ENCODE results near the gene DHDH.

DHDH gene

DNA sequence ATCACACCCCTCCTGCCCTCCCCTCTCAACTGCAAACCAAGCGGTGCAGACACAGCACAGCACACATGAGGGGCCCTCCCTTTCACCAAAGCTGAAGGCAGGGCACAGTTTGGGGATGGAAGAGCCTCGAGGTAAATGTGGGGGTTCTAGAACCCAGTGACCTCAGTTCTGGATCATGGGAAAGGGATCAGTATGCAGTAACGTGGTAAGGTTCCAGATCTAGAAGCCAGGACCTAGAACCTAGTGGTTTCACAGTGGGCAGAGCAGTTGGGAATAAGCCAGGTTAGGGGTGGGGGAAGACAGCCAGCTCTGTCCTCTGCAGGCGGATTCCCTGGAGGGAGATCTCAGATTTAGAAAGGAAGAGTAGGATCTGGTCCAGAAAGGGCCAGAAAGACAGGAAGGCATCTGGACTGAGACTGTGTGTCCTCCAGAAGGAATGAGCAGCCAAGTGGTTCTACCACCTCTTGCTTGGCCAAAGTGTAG is 34.7 kb downstream of the DHDH start:
- no peak for TF ChIP-seq CTCF (IDR thresholded peaks at IDR 0.05)
- Histone ChIP-seq H3K9me3 (no peaks in the 10 kb centered on the region), H3K27ac (peak overlapping the region; percentile 88 to 97), H3K4me1 (peaks cover 0 to 54% (median 44%) of the 10 kb centered on the region in 4 donors), H3K4me3 (no peak overlapping the region), H3K27me3 (no peaks in the 10 kb centered on the region), H3K36me3 (peaks cover 48 to 66% (median 48%) of the 10 kb centered on the region in 3 donors)
- no peak for DNase-seq
- intact Hi-C loops (cut with DNase I; ENCODE audit: low total_unique reads) = loop anchor here (10.0 kb wide), 1 partner anchor 93 kb away; the partner anchor contains the start of gene PPP1R15A

DNA sequence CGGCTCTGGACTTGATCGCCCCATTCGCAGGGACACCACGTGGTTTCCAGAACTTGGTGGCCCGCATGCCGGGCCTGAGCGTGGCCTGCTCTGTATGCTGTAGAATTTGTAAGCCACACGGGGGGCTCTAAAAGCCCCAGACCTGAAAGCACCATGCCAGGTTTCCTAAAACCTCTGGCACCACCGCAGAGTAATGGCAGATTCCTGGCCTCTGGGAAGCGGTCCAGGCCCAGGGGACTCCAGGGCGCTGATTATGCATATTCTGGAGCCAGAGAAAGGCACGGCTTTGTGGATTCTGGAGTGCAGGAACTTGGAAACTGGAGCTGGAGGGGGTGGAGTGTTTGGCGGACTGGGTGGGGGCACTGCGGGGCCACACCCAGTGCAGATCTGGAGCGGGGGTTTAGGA is 35.3 kb downstream of the DHDH start:
- Histone ChIP-seq H3K36me3 (peaks cover 54 to 72% (median 54%) of the 10 kb centered on the region in 3 donors), H3K4me1 (peaks cover 0 to 48% (median 38%) of the 10 kb centered on the region in 4 donors), H3K27me3 (no peaks in the 10 kb centered on the region), H3K27ac (peak overlapping the region in 1 of 2 donors; percentile 88), H3K4me3 (no peak overlapping the region), H3K9me3 (no peaks in the 10 kb centered on the region)
- intact Hi-C loops (cut with DNase I; ENCODE audit: low total_unique reads) = loop anchor here (10.0 kb wide), 1 partner anchor 94 kb away; the partner anchor contains the start of gene PPP1R15A
- no peak for TF ChIP-seq CTCF (IDR thresholded peaks at IDR 0.05)
- DNase-seq = no peak

- Histone ChIP-seq H3K27me3 (no peaks in the 10 kb centered on the region), H3K4me1 (peaks cover 0 to 41% (median 31%) of the 10 kb centered on the region in 4 donors), H3K4me3 (no peak overlapping the region), H3K27ac (peak overlapping the region in 1 of 2 donors; percentile 88), H3K36me3 (peaks cover 60 to 78% (median 61%) of the 10 kb centered on the region in 3 donors), H3K9me3 (no peaks in the 10 kb centered on the region)
- no peak for TF ChIP-seq CTCF (IDR thresholded peaks at IDR 0.05)
- intact Hi-C loops (cut with DNase I; ENCODE audit: low total_unique reads) = loop anchor here (5.0 to 10.0 kb wide), 2 partner anchors 95 to 172 kb away; partner anchors contain the start of gene PPP1R15A
- DNase-seq = no peak
Measured at GRCh38 chr19:48969276-48970138, 36.0 kb downstream of the DHDH start.

GRCh38 chr19:48970139-48970766 is 36.8 kb downstream of the DHDH start:
- Histone ChIP-seq H3K4me1 (peaks cover 0 to 37% (median 28%) of the 10 kb centered on the region in 4 donors), H3K4me3 (no peak overlapping the region), H3K27ac (peak overlapping the region in 1 of 2 donors; percentile 29), H3K27me3 (no peaks in the 10 kb centered on the region), H3K36me3 (peaks cover 63 to 86% (median 67%) of the 10 kb centered on the region in 3 donors), H3K9me3 (no peaks in the 10 kb centered on the region)
- no peak for TF ChIP-seq CTCF (IDR thresholded peaks at IDR 0.05)
- DNase-seq = no peak
- intact Hi-C loops (cut with DNase I; ENCODE audit: low total_unique reads) = loop anchor here (5.0 kb wide), 1 partner anchor 173 kb away; no protein-coding TSS in a partner anchor

DNA sequence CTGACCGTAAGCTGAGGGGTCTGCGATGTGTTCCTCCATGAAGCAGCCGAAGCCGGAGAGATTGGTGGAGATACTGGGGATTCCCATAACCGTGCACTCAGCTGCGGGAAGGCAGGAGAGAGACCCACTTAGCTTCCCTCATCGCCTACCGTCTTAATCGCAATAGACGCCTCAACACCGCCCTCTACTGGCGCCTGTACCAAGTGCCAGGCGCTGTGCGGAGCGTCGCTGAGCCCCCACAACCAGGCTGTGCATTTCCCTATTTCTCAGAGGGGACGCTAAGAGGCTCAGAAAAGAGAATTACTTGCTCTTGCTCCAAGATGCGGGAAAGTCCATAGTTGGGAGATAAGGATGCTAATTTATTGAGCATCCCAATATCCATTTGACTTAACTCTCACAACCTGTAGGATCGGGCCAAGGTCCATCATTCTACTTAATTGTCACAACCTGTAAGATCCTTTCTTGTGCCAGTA is 37.5 kb downstream of the DHDH start:
- intact Hi-C loops (cut with DNase I; ENCODE audit: low total_unique reads) = loop anchor here (5.0 kb wide), 1 partner anchor 174 kb away; no protein-coding TSS in a partner anchor
- H3K9me3 ChIP-seq = no peaks in the 10 kb centered on the region
- peaks cover 62 to 91% (median 67%) of the 10 kb centered on the region in 3 donors for H3K36me3 ChIP-seq
- DNase-seq = peak; percentile 70 to 85
- peak; percentile 89 to 91 for TF ChIP-seq CTCF (IDR thresholded peaks at IDR 0.05)
- H3K4me3 ChIP-seq = no peak overlapping the region
- no peaks in the 10 kb centered on the region for H3K27me3 ChIP-seq
- H3K27ac ChIP-seq = peak overlapping the region in 1 of 2 donors; percentile 29
- H3K4me1 ChIP-seq = peaks cover 0 to 37% (median 28%) of the 10 kb centered on the region in 4 donors
